NCI-H226 (cell line): ENCODE results near the gene TMPRSS9.
A peak's percentile ranks its signal among the peaks of the same experiment; 100 is the strongest.
"Not testable (repeated sequence)": the region's sequence is repeated elsewhere in the genome, so short reads cannot be mapped to it uniquely, and the experiment has no call there.

Experiments
- DNase-seq: peaks from one replicate; pipeline ENCODE4 v3.0.0-alpha.2; 2015

Gene TMPRSS9

GRCh38 chr19:2343289-2343982, 16.6 kb upstream of the TMPRSS9 start:
- DNase-seq, result no peak

DNA sequence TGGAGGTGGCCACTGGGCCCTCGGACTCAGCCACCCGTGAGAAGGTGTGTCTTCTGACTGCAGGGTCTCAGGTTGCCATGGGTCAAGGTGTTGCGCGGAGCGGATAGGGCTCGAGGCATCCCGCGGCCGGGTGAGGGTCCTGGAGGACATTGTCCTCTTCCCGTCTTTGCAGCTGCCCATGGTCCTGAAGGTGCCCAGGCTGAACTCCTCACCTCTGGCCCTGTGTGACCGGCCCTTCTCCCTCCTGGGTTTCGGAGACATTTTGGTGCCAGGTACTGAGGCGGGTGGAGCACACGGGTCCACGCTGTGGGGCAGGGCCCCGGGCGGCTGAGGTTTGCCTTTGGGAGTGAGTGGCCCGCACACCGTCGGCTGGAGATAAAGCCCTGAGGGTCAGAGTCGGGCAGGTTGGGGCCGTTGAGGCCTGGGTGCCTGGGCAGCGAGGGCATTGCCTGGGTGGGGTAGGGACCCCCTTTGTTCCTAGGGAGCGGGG, 15.6 kb upstream of the TMPRSS9 start:
- DNase-seq, result no peak

GRCh38 chr19:2345076-2345475, 15.0 kb upstream of the TMPRSS9 start:
- DNase-seq, result no peak

DNA sequence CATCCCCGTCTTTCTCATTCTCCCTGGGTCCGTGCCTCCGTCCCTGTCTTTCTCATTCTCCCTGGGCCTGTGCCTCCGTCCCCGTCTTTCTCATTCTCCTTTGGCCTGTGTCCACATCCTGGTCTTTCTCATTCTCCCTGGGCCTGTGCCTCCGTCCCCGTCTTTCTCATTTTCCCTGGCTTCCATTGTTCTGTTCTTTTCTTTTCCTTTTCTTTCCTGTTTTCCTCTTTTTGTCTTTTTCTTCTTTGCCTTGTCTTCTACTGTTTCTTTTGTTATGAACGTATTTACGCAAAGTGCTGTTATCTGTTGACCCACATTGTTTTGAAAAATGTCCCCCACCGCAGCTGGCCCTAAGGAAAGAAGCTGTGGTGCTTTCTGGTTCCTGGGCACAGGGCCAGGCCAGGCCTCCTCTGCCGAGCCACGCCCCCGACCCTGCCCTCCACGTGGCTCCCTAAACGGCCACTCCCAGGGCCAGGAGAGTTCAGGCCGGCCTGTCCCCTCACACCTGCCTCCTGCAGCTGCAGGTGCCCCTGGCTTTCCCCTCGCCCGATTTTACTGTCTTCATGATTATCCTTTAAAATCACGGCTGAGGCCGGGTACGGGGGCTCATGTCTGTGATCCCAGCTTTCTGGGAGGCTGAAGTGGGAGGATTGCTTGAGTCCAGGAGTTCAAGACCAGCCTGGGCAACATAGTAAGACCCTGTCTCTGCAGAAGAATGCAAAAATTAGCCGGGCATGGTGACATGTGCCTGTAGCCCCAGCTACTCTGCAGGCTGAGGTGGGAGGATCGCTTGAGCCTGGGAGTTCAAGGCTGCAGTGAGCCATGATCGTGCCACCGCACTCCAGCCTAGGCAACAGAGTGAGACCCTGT, 14.0 kb upstream of the TMPRSS9 start:
- DNase-seq, result peak; percentile 11

- not testable (repeated sequence) for DNase-seq
Observed at GRCh38 chr19:2349818-2350217, 10.2 kb upstream of the TMPRSS9 start.

DNA sequence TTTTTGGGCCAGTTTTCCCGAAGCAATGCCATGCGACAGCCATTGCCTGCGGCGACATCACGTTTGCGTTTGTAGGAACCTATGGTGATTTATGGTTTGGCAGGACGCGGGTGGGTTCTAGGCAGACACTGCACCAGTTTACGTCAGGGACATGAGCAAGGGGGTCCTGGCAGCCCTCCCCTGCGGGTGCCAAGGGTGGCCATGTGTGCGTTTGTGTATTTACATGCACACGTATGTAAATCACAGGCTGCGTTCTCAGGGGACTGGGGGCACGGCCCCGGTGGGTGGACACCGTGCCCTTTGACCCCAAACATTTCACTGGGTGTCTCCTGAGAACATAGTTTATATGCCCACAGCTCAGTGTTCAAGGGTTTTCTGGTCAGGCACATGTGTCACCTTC, 9.4 kb upstream of the TMPRSS9 start:
- no peak for DNase-seq

GRCh38 chr19:2351591-2351990, 8.5 kb upstream of the TMPRSS9 start:
- no peak for DNase-seq

- DNase-seq, result no peak
Observed at GRCh38 chr19:2352121-2352520, 7.9 kb upstream of the TMPRSS9 start.

- DNase-seq, result no peak
Observed at GRCh38 chr19:2353159-2353886, 6.7 kb upstream of the TMPRSS9 start.

DNA sequence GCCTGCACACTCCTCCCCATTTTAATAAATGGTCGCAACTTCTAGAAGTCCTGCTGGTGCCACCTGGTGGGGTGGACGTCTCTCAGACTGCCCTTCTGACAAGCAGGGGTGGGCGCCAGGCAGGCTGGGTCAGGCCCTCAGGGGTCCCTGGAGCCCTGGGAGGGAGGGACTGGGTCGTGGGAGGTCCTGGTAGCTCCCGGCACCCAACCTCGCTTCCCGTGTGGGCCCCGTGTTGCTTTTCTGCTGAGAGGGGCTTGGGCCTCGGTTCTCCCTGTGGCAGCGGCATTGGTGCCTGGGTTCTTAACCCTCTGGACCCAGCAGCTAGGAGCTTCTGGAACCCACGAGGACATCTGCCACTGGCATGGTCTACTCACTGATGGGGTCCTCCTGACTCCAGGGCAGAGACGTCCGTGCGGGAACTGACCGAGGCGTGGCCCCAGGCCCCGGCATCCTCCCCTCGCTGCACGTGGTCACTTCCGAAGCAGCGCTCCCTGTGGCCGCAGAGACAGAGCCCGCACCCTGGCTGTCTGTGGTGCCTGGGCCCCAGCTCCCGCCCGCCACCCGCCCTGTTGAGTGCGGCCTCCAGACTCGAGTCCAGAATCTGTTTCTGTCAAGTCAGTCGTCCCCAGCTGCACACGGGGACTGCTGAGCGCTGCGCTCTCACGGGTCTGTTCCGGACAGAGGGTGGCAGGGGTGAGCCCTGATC, 6.0 kb upstream of the TMPRSS9 start:
- DNase-seq, result no peak

- DNase-seq, result no peak
Observed at GRCh38 chr19:2354670-2355069, 5.4 kb upstream of the TMPRSS9 start.

DNA sequence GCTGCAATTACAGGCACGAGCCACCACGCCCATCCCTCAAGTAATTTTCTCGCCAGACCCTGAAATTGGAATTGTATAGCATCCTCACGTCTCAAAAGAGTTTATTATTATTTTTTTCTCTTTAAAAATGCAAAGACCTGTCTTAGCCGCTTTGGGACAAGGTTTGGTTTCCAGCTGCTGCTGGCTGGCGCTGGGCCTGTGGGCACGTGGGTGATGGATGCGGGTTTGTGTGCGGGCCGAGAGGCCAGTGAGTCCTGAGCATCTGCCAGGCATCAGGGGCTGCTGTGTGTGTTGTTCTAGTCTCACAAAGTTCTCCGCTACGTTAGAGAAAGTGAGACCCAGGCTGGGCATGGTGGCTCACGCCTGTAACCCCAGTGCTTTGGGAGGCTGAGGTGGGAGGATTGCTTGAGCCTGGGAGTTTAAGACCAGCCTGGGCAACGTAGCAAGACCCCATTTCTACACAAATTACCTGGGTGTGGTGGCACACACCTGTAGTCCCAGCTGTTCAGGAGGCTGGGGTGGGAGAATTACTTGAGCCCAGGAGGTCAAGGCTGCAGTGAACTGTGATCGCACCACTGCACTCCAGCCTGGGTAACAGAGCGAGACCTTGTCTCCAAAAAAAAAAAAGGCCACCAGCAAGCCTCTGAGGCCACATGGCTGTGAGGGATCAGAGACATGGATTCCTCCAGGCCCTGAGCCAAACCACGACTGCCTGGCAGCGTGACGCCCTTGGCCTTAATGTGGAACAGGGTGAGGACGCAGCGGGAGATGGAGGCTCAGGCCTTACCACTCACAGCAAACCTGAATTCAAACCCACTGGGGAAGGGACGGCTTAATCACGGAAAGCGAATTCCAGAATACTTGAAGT, 4.7 kb upstream of the TMPRSS9 start:
- DNase-seq, result no peak

- DNase-seq, result no peak
Observed at GRCh38 chr19:2356036-2356646, 3.9 kb upstream of the TMPRSS9 start.

DNA sequence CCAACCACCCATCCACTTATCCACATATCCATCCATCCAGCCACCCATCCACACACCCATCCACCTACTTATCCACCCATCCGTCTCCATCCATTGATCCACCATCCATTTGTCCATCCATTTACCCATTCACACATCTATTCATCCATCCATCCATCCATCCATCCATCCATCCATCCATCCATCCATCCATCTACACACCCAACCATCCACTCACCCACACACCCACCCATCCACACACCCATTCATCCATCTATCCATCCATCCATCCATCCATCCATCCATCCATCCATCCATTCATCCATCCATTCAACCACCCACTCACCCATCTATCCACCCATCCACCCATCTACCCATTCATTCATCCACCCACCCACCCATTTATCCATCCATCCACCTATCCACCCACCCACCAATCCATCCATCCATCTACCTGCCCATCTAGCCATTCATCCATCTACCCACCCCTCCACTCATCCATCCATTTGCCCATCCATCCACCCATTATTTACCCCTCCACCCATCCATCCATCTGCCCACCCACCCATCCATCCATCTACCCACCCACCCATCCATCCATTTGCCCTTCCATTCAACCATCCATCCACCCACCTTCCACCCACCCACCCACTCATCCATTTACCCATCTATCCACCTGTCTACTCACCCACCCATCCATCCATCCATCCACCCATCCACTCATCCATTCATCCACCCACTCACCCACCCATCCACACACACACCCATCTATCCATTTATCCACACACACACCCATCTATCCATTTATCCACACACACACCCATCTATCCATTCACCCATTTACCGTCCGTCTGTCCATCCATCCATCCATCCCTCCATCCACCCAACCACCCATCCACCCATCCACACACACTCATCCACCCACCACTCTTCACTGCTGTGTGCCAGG, 2.5 kb upstream of the TMPRSS9 start:
- no peak for DNase-seq

DNA sequence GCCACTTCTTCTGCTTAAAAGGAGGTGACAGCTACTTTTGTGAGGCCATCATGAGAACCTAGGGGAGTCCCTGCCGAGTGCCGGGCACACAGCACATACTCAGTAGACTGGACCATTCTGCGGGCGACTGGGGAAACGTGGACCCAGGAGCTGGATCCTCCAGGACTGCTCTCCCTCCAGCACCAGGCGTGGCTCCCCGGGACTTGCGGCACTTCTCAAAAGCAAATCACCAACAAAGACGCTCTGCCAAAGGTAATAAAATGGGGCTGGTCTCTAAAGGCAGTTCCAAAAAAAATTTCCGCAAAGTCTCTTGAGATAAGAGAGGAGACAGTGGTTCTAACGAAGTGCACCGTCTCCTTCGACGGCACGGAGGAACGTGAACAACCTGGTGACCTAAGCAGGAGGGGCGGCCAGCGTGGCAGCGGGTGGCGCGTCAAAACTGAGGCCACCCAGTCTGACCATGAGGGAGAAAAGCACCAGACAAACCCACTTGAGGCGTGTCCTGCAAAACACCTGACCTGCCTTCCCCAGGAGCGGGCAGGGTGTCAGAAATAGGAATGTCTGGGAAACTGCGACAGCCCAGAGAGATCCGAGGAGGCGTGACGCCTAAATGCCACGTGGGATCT, 1.4 kb upstream of the TMPRSS9 start:
- DNase-seq, result no peak

GRCh38 chr19:2360833-2361232, 768 bp downstream of the TMPRSS9 start:
- DNase-seq, result no peak

- DNase-seq, result no peak
Observed at GRCh38 chr19:2361246-2362045, 1.4 kb downstream of the TMPRSS9 start.

DNA sequence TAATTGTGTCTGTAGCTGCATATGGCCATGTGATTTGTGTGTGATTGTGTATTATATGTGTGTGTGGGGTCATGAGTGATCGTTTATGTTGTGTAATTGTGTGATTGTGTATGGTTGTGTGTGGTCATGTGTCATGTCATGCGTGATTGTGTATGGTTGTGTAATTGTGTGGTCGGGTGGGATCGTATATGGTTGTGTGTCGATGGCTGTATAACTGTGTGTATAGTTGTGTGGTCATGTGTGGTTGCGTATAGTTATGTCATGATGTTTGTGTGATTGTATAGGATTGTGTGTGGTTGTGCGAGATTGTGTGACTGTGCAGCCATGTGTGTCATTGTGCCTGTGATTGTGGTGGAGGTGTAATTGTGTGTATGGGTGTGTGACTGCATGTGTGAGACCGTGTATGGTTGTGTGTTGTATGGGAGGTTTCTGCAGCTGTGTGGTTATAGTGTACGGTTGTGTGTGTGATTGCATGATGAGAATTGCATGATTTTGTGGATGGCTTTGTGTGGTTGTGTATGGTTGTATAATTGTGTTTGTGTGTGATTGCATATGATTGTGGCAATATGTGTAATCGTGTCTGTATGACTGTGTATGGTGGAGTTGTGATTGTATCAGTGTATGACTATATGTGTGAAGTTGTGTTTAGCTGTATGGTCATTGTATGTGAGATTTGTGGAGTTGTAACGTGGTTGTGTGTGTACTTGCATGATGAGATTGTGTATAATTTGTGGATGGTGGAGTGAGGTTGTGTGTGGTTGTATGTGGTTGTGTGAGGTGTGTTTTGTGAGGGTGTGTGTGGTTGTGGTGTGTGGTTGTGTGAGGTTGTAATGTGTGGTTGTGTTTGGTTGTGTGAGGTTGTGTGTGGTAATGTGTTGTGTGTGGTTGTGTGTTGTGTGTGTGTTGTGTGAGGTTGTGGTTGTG, 2.2 kb downstream of the TMPRSS9 start:
- DNase-seq, result no peak
